NCI-H446 (cell line): ENCODE results near the gene PMFBP1.

Experiments used
- DNase-seq, 2 experiments: peaks; one replicate each; lab custom pipeline; 2025; lab: John Stamatoyannopoulos, UW

The PMFBP1 gene

GRCh38 chr16:72131036-72131435, 40.9 kb downstream of the PMFBP1 start:
- no peak for DNase-seq

GRCh38 chr16:72129976-72130656, 41.8 kb downstream of the PMFBP1 start:
- no peak for DNase-seq

- no peak for DNase-seq
These were observed 43.3 kb downstream of the PMFBP1 start for GRCh38 chr16:72128701-72129100.

DNA sequence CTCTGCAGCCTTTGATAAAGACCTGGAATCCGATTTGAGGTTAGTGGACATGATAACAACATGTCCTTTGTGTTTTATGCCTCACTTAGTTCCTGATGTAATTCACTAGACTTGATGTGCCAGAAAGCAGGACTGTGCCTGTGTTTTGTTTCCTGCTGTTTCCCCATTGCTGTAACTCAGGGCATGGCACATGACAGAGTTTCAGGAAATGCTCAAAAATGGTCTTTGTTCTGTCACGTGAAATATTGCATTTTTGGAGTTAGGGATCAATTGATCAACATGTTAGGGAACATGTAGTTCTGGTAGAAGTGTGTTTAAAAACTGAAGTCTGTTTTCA, 45.6 kb downstream of the PMFBP1 start:
- DNase-seq: no peak

DNA sequence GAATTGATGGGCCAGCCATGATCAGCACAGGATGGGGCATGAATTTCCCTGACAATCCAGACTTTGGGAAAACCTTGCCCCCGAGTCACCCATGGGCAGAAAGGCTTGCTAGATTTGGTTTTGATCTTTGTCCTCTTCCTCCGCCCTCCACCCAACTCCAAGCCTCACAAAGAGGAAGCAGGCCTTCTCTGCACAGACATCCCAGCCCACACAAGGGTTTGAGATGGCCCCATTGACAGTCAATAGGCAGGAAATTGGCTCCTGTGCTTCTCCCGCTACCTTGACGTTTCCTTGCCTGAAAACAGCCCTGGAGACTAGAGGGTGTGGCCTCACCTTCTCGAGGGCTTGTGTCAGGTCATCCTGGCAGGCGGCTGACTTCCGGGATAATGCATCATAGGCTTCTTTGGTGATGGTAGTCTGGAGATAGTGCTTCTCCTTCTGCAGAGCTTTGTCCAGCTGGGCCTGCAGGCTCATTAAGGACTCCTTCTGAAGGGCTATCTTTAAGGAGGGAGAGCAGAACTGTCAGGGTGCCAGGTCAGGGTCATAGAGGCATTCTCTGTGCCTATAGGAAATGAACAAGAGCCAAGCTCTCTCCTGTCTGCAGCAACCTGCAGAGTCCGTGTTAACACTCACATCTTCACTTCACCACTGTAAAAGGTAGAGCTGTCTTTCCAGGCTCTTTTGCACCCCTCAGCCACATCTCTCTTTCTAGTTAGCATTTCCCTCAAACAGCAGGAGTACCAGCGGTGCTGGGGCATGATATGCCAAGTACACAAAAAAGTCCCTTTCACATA, 46.1 kb downstream of the PMFBP1 start:
- no peak for DNase-seq

DNA sequence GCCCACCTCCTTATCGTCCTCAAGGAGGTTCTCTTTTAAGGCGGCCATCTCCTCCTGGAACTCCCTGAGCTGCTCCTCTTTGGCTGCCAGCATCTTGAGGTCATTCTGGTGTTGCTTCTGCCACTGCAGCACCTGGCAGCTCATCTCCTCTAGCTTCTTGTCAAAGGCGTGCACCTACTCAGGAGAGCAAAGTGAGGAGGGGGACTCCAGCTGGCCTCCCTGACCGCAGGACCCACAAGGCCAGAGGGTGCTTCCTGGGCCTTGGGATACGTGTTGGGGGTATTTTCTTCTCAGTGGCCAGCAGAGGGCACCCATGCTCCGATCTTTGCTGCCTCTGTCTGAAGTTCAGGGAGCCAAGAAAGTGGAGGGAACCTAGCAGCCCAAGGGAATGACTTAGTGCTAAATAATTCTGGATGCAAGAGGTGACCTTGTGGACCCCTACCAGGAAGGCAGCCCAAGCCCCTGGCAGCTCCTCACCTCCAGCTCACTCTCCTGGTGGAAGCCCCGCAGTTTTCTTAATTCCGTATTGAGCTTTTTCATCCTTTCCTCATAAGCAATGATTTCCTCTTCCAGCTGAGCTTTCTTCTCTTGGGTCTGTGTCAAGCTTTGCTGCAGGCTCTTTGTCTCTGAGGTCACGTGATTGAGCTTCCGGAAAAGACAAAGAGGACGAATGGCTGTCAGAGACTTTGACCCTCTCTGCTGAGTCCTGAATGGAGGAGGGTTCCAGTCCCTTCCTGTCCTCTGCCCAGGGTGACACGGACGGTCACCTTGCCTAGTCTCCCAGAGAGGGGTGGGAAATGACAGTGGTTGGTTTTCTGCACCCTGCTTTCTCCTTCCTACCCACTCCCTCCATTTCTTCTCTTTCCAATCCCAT, 47.0 kb downstream of the PMFBP1 start:
- DNase-seq: peak; percentile 16 to 55

DNA sequence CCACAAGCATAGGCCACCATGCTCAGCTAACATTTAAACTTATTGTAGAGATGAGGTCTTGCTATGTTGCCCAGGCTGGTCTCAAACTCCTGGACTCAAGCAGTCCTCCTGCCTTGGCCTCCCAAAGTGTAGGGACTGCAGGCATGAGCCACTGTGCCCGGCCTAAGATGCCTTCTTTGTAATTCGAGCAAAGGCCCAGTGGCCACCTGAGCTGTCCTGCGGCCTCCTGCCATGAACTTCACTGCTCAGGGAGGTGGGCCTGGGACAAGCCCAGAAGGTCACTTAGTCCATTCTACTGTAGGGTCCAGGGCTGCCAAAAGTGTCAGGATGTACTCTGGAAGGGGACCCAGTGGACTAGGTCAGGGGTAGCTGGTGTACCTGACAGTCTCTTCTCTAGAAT, 47.8 kb downstream of the PMFBP1 start:
- DNase-seq: no peak

DNA sequence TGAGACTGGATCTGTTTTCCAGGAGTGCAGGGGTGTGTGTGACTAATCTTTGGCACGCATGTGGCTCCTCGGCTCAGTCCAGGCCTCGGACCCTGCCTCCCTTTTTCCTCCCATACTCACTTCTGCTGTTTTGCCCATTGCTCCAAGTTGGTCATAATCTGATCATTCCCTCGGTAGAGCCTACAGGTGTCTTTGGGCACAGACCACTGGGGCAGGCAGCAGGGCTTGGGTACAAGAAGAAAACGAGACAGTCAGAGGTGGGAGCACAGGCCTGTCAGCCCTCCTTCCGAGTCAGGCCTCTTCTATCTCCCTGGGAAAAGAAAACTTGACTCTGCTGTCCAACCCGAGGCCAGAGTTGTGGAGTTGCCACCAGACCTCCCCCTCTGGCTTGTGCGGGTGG, 48.5 kb downstream of the PMFBP1 start:
- DNase-seq: no peak

DNA sequence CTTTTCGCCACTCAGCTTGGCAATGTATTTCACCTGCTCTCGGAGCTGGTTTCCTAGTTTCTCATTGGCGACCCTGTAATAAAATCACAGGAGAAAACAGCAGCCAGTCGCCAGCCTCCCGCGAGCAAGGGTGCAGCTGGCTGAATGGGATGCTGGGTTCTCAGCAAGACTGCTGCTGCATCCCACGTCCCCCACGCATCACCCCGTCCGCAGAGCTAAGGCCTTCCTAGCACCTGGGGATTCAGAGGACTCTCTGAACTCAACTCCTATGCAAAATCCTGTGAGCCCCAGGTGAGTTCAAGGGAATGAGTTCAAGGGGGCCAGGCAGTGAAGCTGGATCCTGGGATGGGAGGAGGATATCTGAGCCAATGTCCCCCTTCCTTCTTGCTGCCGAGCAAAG, 49.0 kb downstream of the PMFBP1 start:
- no peak for DNase-seq

DNA sequence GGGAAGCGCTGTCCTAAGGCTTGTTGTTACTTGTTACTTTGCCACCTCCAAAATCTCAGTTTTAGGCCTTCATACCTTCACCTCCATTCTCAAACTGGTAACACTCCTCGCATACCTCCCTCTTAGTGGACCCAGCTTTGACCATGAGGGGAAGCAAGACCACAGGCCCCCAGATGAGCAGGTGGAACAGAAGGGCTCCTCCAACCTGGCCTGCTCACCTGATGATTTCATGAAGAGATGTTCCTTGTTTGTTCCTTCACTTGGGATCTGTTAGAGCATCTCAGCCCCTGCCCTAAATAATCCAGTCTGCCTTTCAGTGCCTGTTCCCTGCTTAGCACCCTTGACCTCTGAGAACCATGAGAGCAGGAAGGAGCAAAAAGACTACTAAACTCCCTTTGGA, 49.6 kb downstream of the PMFBP1 start:
- DNase-seq: no peak

DNA sequence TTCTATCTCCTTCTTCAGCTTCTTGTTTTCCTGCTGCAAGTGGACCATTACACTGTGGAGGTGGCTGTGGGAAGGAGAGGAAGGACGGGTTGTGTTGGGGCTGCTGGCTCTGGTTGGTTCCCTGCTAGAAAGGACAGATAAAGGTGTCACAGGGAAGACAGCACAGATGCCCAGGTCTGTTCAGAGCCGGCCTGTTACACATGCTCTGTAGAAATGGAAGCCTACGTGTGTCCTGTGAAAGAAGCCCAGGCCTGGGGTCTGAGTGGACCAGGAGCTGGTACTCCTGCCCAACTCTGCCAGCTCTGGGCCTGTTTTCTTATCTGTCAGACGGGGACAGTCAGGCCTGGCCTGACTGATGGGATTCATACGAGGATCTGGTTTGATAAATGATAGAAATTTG, 51.9 kb downstream of the PMFBP1 start:
- DNase-seq: no peak

DNA sequence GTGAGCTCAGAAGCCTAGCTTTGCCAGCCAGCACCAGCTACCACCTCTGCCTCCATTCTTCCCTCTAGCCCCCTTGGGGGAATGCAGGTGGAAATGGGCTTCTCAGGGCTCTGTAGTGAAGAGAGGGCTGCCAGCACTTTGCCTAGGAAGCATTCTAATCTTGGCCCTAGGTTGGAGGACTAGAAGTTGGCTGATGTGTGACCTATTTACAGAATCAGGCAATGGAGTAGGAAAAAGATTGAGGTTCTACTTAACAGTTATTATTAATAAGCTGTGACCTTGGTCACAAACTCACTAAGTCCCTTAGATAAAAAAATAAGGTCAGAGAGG, 58.4 kb downstream of the PMFBP1 start:
- no peak for DNase-seq

DNA sequence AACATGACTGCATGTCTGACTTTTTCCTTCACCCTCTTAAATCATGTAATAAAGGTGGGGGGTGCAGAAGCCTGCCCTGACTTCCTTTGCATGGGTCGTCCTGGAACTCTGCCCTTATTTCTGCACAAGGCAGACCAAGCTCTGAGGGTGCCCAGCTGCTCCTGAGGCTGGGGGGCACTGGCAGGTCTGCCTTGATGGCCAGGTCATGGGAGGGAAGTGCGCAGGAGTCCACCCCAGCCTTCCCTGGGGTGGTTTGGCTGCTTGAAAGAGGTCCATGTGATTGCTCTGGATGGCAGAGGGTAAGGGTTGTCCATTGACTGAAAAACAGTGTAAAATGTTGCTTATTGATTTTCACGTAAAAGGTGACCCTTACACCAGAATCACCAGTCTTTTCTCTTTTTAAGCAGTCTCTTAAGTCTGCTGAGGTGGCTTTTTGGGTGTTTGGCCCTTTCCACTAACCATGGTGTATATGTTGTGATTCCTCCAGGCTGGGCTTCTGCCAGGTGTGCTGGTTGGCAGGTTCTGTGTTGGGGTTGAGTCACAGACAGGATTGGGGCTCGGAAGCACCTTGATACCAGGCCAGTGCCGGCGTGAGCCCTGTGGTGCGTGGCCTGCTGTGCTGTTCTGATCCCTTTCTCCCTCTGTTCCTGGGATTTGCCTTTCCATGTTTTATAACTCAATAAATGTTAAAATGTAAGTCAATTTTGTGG, 58.9 kb downstream of the PMFBP1 start:
- no peak for DNase-seq

- no peak for DNase-seq
These were observed 59.5 kb downstream of the PMFBP1 start for GRCh38 chr16:72112452-72112792.

DNA sequence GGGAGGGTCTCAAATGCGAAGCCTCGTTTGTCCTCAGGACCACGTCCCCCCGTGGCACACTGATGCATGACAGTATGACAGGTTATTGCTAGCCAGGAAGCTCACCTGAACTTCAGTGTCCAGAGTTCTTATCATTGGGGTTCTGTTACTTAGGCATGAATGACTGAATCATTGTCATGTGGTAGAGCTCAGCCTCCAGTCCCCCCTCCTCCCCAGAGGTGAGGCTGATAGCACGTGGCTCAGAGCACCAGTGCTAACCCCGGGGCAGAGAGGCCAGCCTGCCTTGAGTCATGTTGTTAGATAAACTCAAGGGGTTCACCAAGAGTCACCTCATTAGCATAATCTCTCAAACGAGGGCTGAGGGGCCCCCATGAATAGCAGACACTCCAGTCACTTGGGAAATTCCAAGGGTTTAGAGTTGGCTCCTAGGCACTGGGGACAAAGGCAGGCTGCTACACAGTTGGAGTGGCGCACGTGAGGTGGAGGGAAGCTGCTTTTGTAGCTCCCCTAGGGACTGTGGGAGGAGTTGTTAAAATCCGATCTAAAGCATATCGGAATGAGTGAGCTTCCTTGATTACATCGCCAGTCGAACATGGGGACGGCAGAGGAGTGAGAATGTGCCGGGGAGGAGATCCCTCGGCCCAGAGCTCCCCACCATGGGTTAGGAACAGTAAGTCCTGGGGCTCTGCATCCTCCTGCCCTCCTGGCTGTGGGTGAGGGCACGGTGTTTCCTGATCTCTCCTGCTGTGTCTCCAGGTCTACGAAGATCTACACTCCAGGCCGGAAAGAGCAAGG, 60.1 kb downstream of the PMFBP1 start:
- no peak for DNase-seq

GRCh38 chr16:72110662-72111615, 61.0 kb downstream of the PMFBP1 start:
- no peak for DNase-seq

- DNase-seq: no peak
These were observed 61.9 kb downstream of the PMFBP1 start for GRCh38 chr16:72109966-72110530.

- no peak for DNase-seq
These were observed 62.7 kb downstream of the PMFBP1 start for GRCh38 chr16:72109300-72109699.

DNA sequence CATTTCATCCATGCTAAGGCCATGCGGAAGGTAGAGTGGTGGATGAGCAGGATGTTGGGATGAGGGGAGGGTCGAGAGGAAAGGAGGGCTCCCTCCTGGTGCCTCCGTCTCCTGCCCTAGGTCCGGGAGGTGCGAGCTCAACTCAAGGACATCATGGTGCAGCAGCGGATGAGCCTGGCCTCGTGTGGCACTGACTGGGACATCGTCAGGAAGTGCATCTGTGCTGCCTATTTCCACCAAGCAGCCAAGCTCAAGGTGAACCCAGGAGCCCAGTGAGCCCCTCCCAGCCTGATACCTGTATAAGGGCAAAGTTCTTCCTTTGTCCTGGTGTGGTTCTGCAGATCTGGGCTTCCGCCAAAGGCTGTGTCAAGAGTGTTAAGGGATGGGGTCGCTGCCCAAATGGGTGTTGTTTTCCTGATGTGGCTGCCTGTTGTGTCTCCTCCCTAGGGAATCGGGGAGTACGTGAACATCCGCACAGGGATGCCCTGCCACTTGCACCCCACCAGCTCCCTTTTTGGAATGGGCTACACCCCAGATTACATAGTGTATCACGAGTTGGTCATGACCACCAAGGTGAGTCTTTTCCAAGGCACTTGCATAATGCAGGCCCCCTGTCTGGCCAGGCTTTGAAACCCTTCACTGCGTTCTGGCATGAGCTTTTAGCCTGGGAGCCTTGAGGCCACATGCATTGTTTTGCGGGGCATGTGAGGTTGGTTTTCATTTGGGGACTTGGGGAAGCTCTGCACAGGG, 63.4 kb downstream of the PMFBP1 start:
- no peak for DNase-seq
